Measurements from ENCODE around the gene APOB. TPM values are rescaled to one million over a fixed set of nuclear protein-coding genes. Genes with fewer than 3 reads are reported as not detected.

Gene APOB
- total RNA-seq, 2 donors from 2014 or later, result 7.5 to 14.1 TPM

- Mint-ChIP-seq H3K4me1 (no peaks in the 10 kb centered on the region), H3K27ac (no peak overlapping the region), H3K27me3 (ENCODE audit: insufficient read depth) (peaks cover 6% of the 10 kb centered on the region), H3K36me3 (ENCODE audit: low read depth) (peaks cover 18% of the 10 kb centered on the region), H3K4me3 (no peak overlapping the region), H3K9me3 (peaks cover 3% of the 10 kb centered on the region)
- DNase-seq, result no peak
- no peak overlapping the region for H3K4me3 ChIP-seq (ENCODE audit: low read length)
- no peaks in the 10 kb centered on the region for H3K36me3 ChIP-seq (ENCODE audit: control insufficient read depth, insufficient read depth, low read length)
- peaks cover 7% of the 10 kb centered on the region for H3K27me3 ChIP-seq (ENCODE audit: control insufficient read depth, insufficient read depth, low read length, poor library complexity, severe bottlenecking)
- 96 to 99% methylated on average over 2 of the region's 2 CpGs for WGBS, 2 experiments (ENCODE audit: insufficient coverage in 1 of 2, insufficient read length in 1 of 2)
- H3K9ac ChIP-seq (ENCODE audit: extremely low read depth, low read length, poor library complexity, severe bottlenecking), result no peak overlapping the region
- H3K4me1 ChIP-seq (ENCODE audit: control insufficient read depth, insufficient read depth, low read length), result no peaks in the 10 kb centered on the region
- TF ChIP-seq CTCF (conservative IDR thresholded peaks at IDR 0.05), result no peak
- no peak overlapping the region for H3K27ac ChIP-seq (ENCODE audit: low read depth, low read length)
- H3K9me3 ChIP-seq (ENCODE audit: control insufficient read depth, low read length), result no peaks in the 10 kb centered on the region
These were observed 25.6 kb downstream of the APOB start for GRCh38 chr2:21018290-21018689.

- H3K27ac Mint-ChIP-seq, result no peak overlapping the region
- peaks cover 3% of the 10 kb centered on the region for H3K9me3 Mint-ChIP-seq
- H3K9me3 ChIP-seq (ENCODE audit: control insufficient read depth, low read length), result no peaks in the 10 kb centered on the region
- H3K4me1 Mint-ChIP-seq, result no peaks in the 10 kb centered on the region
- no peak overlapping the region for H3K4me3 Mint-ChIP-seq
- no peak for TF ChIP-seq CTCF (conservative IDR thresholded peaks at IDR 0.05)
- peaks cover 7% of the 10 kb centered on the region for H3K27me3 ChIP-seq (ENCODE audit: control insufficient read depth, insufficient read depth, low read length, poor library complexity, severe bottlenecking)
- no peak overlapping the region for H3K27ac ChIP-seq (ENCODE audit: low read depth, low read length)
- 89% methylated on average over 3 to 4 of the region's 4 CpGs for WGBS, 2 experiments (ENCODE audit: insufficient coverage in 1 of 2, insufficient read length in 1 of 2)
- H3K4me3 ChIP-seq (ENCODE audit: low read length), result no peak overlapping the region
- no peaks in the 10 kb centered on the region for H3K36me3 ChIP-seq (ENCODE audit: control insufficient read depth, insufficient read depth, low read length)
- peaks cover 3% of the 10 kb centered on the region for H3K27me3 Mint-ChIP-seq (ENCODE audit: insufficient read depth)
- peaks cover 18% of the 10 kb centered on the region for H3K36me3 Mint-ChIP-seq (ENCODE audit: low read depth)
- H3K4me1 ChIP-seq (ENCODE audit: control insufficient read depth, insufficient read depth, low read length), result no peaks in the 10 kb centered on the region
- DNase-seq, result no peak
- no peak overlapping the region for H3K9ac ChIP-seq (ENCODE audit: extremely low read depth, low read length, poor library complexity, severe bottlenecking)
These were observed 26.1 kb downstream of the APOB start for GRCh38 chr2:21017748-21018276.

GRCh38 chr2:21015281-21015645, 28.6 kb downstream of the APOB start:
- peaks cover 3% of the 10 kb centered on the region for H3K9me3 Mint-ChIP-seq
- no peaks in the 10 kb centered on the region for H3K4me1 Mint-ChIP-seq
- H3K36me3 Mint-ChIP-seq (ENCODE audit: low read depth), result peaks cover 41% of the 10 kb centered on the region
- Histone ChIP-seq H3K4me1 (ENCODE audit: control insufficient read depth, insufficient read depth, low read length) (no peaks in the 10 kb centered on the region), H3K4me3 (ENCODE audit: low read length) (no peak overlapping the region), H3K9me3 (ENCODE audit: control insufficient read depth, low read length) (no peaks in the 10 kb centered on the region), H3K36me3 (ENCODE audit: control insufficient read depth, insufficient read depth, low read length) (no peaks in the 10 kb centered on the region), H3K27ac (ENCODE audit: low read depth, low read length) (no peak overlapping the region), H3K27me3 (ENCODE audit: control insufficient read depth, insufficient read depth, low read length, poor library complexity, severe bottlenecking) (no peaks in the 10 kb centered on the region), H3K9ac (ENCODE audit: extremely low read depth, low read length, poor library complexity, severe bottlenecking) (no peak overlapping the region)
- no peak for DNase-seq
- no peak overlapping the region for H3K4me3 Mint-ChIP-seq
- H3K27me3 Mint-ChIP-seq (ENCODE audit: insufficient read depth), result no peaks in the 10 kb centered on the region
- no peak for TF ChIP-seq CTCF (conservative IDR thresholded peaks at IDR 0.05)
- H3K27ac Mint-ChIP-seq, result no peak overlapping the region
- 98 to 100% methylated on average over 3 of the region's 3 CpGs for WGBS, 2 experiments (ENCODE audit: insufficient coverage in 1 of 2, insufficient read length in 1 of 2)

Data from endodermal cell (in vitro differentiated cells).